Heart right ventricle (tissue), 16 donors: ENCODE data around the gene NUP210. TPM values are rescaled to one million over a fixed set of nuclear protein-coding genes. Genes with fewer than 3 reads are reported as not detected.

Experiments used
- ATAC-seq, 8 donors: fragments of 200-7000 bp; cut with Tn5 transposase; one replicate each; pipeline ENCODE4 v1.9.1; 2020; ENCODE audit warnings: mild to moderate bottlenecking in 8 of 8, moderate library complexity in 8 of 8, moderate number of reproducible peaks in 1 of 8
- DNase-seq, 2 donors: peaks; one replicate each; pipeline ENCODE4 v3.0.0-alpha.2; 2020
- H3K27ac ChIP-seq, 10 donors: fragments of 200-600 bp; sonication (generic) in 2 of 10; one replicate each; pipeline versions ENCODE4 v1.5.0 to v1.8.0; 2020 to 2022; ENCODE audit warnings: mild to moderate bottlenecking in 3 of 10
- H3K27me3 ChIP-seq, 7 donors: fragments of 200-600 bp; one replicate each; pipeline ENCODE4 v1.8.0; 2021 to 2022; ENCODE audit warnings: mild to moderate bottlenecking in 2 of 7
- H3K36me3 ChIP-seq, 9 donors: fragments of 200-600 bp; sonication (generic) in 1 of 9; one replicate each; pipeline versions ENCODE4 v1.5.0 to v1.8.0; 2020 to 2022; ENCODE audit warnings: mild to moderate bottlenecking in 2 of 9
- H3K4me1 ChIP-seq, 9 donors: fragments of 200-600 bp; sonication (generic) in 1 of 9; one replicate each; pipeline versions ENCODE4 v1.5.0 to v1.8.0; 2020 to 2022; ENCODE audit warnings: mild to moderate bottlenecking in 4 of 9
- H3K4me3 ChIP-seq, 10 donors: fragments of 200-600 bp; sonication (generic) in 2 of 10; one replicate each; pipeline versions ENCODE4 v1.5.0 to v1.8.0; 2020 to 2022; ENCODE audit warnings: mild to moderate bottlenecking in 7 of 10, moderate library complexity in 2 of 10
- H3K9me3 ChIP-seq, 11 donors: fragments of 200-600 bp in 10 of 11; sonication (generic) in 2 of 11; one replicate each; pipeline versions ENCODE4 v1.5.0 to v1.8.0; 2013 to 2022; ENCODE audit warnings: mild to moderate bottlenecking in 2 of 11, control low read depth in 1 of 11, moderate library complexity in 1 of 11
- CTCF ChIP-seq, 9 donors: fragments of 200-600 bp; sonication (generic) in 2 of 9; IDR thresholded peaks; one replicate each; pipeline versions ENCODE4 v1.5.0 to v1.8.0; 2021 to 2022; ENCODE audit warnings: antibody characterized with exemption in 9 of 9, mild to moderate bottlenecking in 5 of 9, moderate library complexity in 1 of 9
- WGBS, 2 donors: extraction: QIAGEN DNeasy Blood & Tissue Kit; methylation state at CpG; one replicate each; pipeline ENCODE4 v1.1.7; 2013; ENCODE audit warnings: inconsistent platforms in 1 of 2; 5-methylcytosine and 5-hydroxymethylcytosine counted together
- intact Hi-C, 10 donors: fragments of 100-400 bp; cut with DNase I; formaldehyde crosslinking; loops; one replicate each; pipeline versions ENCODE4 v1.11.1 to v1.14.2; 2022
- polyA plus RNA-seq, 2 donors: library from polyadenylated mRNA; stranded (reverse); fragments of 200-250 nt; gene quantifications; one replicate each; pipeline ENCODE4 v1.2.3, GENCODE V29; 2013
- total RNA-seq, 10 donors: library from RNA; stranded (reverse); fragmentation: NEBNext Ultra II Directional in 3 of 10; extraction: Animal tissue kit (Norgen Biotek cat#: 25700) in 3 of 10; gene quantifications; one replicate each; pipeline versions ENCODE4 v1.2.1 to v1.2.4, GENCODE V29; 2021 to 2023
- donor health status: Arrhythmogenic right ventricular cardiomyopathy.
- donor health status: ischemic (EF 13 %, LVEDD 7.1; RV severe dilation, severe dysfunction).
- donor health status: healthy with polysubstance abuse.
- donor health status: DM: no; HTN: yes; CAD: no.
- donor health status: DM: no; HTN: no; CAD: no.
- donor health status: ischemic (EF 25% LVEDD 6.9; RV normal size, moderate dysfunction).
- donor health status: ischemic (EF 25% LVEDD 5.7; RV mildly dilated, moderate dysfunction).
- donor health status: healthy.
- donor health status: DM: yes; HTN: yes; CAD: no.
- donor health status: Ischemic cardiomyopathy.
- donor health status: ischemic (EF 35%, LVEDD 5.7; RV mildly dilated, moderate dysfunction).
- donor health status: nonischemic (EF 11% LVEDD 7.7; RV severe dilation, severe dysfunction).
- donor health status: DM: yes; HTN: yes; CAD: no.
- donor health status: PGD.
- donor health status: ischemic (EF 29% LVEDD 5.4; RV normal size, mild dysfunction).
- donor health status: nonischemic (EF 23%, LVEDD 6.1; RV moderate dilation, normal function).

Gene NUP210
- total and polyA plus RNA-seq, 12 donors, result 0.84 to 7.2 (median 2.5) TPM

- intact Hi-C loops, result no loop called here
- peaks cover 0 to 14% (median 0%) of the 10 kb centered on the region in 7 donors for H3K27me3 ChIP-seq
- no peaks in the 10 kb centered on the region for H3K36me3 ChIP-seq
- DNase-seq (no peak), ATAC-seq (no peak)
- H3K27ac ChIP-seq, result no peak overlapping the region
- 81% methylated on average over 11 of the region's 11 CpGs for WGBS, 2 donors
- TF ChIP-seq CTCF (IDR thresholded peaks at IDR 0.05), result no peak
- peaks cover 0 to 17% (median 0%) of the 10 kb centered on the region in 9 donors for H3K4me1 ChIP-seq
- no peak overlapping the region for H3K4me3 ChIP-seq
- no peaks in the 10 kb centered on the region for H3K9me3 ChIP-seq
Measured at GRCh38 chr3:13463618-13464400, 43.7 kb upstream of the NUP210 start.

GRCh38 chr3:13462822-13463221, 42.7 kb upstream of the NUP210 start:
- H3K9me3 ChIP-seq, result no peaks in the 10 kb centered on the region
- no peak for DNase-seq
- peak overlapping the region in 4 of 10 donors; percentile 20 to 53 (median 39) for H3K27ac ChIP-seq
- peak; percentile 69 to 94 (median 86) for ATAC-seq
- no peak overlapping the region for H3K4me3 ChIP-seq
- peaks cover 0 to 10% (median 0%) of the 10 kb centered on the region in 7 donors for H3K27me3 ChIP-seq
- WGBS, 2 donors, result 45 to 53% methylated on average over 5 of the region's 5 CpGs
- intact Hi-C loops, result no loop called here
- no peaks in the 10 kb centered on the region for H3K36me3 ChIP-seq
- no peak for TF ChIP-seq CTCF (IDR thresholded peaks at IDR 0.05)
- peaks cover 0 to 17% (median 0%) of the 10 kb centered on the region in 9 donors for H3K4me1 ChIP-seq

GRCh38 chr3:13462125-13462629, 42.1 kb upstream of the NUP210 start:
- Histone ChIP-seq H3K9me3 (no peaks in the 10 kb centered on the region), H3K36me3 (no peaks in the 10 kb centered on the region), H3K4me3 (no peak overlapping the region), H3K27ac (peak overlapping the region in 5 of 10 donors; percentile 20 to 53 (median 31)), H3K4me1 (peaks cover 0 to 17% (median 0%) of the 10 kb centered on the region in 9 donors), H3K27me3 (peaks cover 0 to 9% (median 0%) of the 10 kb centered on the region in 7 donors)
- ATAC-seq (no peak), DNase-seq (no peak)
- 89 to 95% methylated on average over 8 of the region's 8 CpGs for WGBS, 2 donors
- intact Hi-C loops, result no loop called here
- no peak for TF ChIP-seq CTCF (IDR thresholded peaks at IDR 0.05)

- no peak overlapping the region for H3K27ac ChIP-seq
- peaks cover 0 to 17% (median 0%) of the 10 kb centered on the region in 9 donors for H3K4me1 ChIP-seq
- 36 to 41% methylated on average over 14 of the region's 14 CpGs for WGBS, 2 donors
- DNase-seq (peak in 1 of 2 donors; percentile 50), ATAC-seq (peak in 6 of 8 donors; percentile 24 to 52 (median 41))
- H3K9me3 ChIP-seq, result no peaks in the 10 kb centered on the region
- no peaks in the 10 kb centered on the region for H3K36me3 ChIP-seq
- TF ChIP-seq CTCF (IDR thresholded peaks at IDR 0.05), result peak in 8 of 9 donors; percentile 18 to 76 (median 46)
- intact Hi-C loops, result no loop called here
- H3K27me3 ChIP-seq, result peaks cover 0 to 9% (median 0%) of the 10 kb centered on the region in 7 donors
- no peak overlapping the region for H3K4me3 ChIP-seq
Measured at GRCh38 chr3:13461169-13462124, 41.3 kb upstream of the NUP210 start.
